GM10248 (cell line): ENCODE data around the gene NDE1.
"Not testable (repeated sequence)": the region's sequence is repeated elsewhere in the genome, so short reads cannot be mapped to it uniquely, and the experiment has no call there.

ENCODE experiments used
- CTCF ChIA-PET: fragments of 300-600 bp; sonication (Branson Sonifier 250); formaldehyde crosslinking; extraction: SDS; loops from one replicate; lab custom pipeline; 2021; ENCODE audit warnings: antibody characterized with exemption; lab: Yijun Ruan, JAX
- POLR2A ChIA-PET: fragments of 350-650 bp; sonication (Branson Sonifier 250); formaldehyde crosslinking; extraction: SDS; loops from one replicate; lab custom pipeline; 2020; ENCODE audit warnings: antibody characterized with exemption; lab: Yijun Ruan, JAX
- DNase-seq: peaks from one replicate; pipeline ENCODE4 v3.0.0; 2012; ENCODE audit errors: extremely low spot score
- TF ChIP-seq, protein P1 (sequence below): IDR thresholded peaks from 2 replicates; pipeline ENCODE4 v1.5.1; 2012; ENCODE audit warnings: mild to moderate bottlenecking, low read depth; ENCODE audit errors: extremely low read depth, missing control alignments, control extremely low read depth

NDE1 gene

DNA sequence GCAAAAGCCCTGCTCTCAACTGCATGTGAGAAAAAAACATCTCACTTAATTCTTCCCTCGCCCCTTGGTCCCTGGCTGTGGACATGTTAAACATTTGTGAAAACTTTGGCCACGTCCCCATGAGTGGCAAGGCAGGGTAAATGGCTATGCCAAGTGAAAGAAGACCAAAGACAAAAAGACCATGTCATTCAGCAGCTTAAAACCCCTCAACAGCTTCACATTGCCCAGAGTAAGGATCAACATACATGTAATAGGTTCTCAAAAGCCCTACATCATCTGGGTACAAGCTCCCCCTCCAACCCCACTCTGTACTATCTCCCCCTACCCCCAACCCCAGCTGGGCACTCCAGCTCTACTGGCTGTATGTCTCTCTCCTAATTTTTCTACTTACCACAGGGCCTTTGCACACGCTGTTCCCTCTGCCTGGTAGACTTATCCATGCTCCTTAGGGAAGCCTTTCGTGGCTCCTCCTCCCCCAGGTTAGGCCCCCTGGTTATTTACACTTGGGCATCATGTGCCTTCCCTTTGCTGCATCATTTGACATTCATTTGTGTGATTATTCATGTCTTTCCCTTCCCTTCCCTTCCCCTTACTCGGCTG, 75.7 kb downstream of the NDE1 start:
- ChIA-PET POLR2A (no interaction called here), CTCF (no interaction called here)
- TF ChIP-seq, protein P1, sequence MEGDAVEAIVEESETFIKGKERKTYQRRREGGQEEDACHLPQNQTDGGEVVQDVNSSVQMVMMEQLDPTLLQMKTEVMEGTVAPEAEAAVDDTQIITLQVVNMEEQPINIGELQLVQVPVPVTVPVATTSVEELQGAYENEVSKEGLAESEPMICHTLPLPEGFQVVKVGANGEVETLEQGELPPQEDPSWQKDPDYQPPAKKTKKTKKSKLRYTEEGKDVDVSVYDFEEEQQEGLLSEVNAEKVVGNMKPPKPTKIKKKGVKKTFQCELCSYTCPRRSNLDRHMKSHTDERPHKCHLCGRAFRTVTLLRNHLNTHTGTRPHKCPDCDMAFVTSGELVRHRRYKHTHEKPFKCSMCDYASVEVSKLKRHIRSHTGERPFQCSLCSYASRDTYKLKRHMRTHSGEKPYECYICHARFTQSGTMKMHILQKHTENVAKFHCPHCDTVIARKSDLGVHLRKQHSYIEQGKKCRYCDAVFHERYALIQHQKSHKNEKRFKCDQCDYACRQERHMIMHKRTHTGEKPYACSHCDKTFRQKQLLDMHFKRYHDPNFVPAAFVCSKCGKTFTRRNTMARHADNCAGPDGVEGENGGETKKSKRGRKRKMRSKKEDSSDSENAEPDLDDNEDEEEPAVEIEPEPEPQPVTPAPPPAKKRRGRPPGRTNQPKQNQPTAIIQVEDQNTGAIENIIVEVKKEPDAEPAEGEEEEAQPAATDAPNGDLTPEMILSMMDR, result no peak
- DNase-seq, result no peak

DNA sequence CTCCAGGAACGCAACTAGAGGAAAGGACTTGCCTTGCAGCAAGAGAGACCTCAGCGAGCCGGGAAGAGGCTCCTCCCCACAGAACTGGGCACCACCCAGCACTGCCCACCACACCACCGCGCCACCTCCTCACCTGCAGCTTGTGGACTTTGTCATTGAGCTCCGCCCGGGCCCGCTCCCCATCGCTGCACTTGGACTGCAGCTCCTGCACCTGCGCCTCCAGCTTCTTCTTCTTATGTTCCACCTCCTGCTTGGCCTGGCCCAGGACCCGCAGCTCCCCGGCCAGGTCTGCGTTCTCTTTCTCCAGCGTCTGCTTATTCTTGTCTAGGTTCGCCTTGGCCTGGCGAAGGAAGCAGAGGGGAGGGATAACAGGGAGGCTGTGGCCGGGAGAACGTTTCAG, 76.7 kb downstream of the NDE1 start:
- ChIA-PET POLR2A (no interaction called here), CTCF (interaction anchor here (2.0 kb wide), 1 partner anchor 12 kb away, joined by 4 read pairs; no protein-coding TSS in a partner anchor)
- TF ChIP-seq, protein P1, result no peak
- DNase-seq, result no peak

DNA sequence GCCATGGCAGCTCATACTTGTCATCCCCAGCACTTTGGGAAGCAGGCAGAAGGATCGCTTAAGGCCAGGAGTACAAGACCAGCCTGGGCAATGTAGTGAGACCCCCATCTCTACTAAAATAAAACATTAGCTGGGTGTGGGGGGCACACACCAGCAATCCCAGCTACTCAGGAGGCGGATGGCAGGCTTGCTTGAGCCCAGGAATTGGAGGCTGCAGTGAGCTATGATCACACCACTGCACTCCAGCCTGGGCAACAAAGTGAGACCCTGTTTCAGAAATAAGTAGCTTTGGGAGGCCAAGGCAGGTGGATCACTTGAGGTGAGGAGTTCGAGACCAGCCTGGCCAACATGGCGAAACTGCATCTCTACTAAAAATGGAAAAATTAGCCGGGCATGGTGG, 77.7 kb downstream of the NDE1 start:
- CTCF ChIA-PET, result interaction anchor here (2.0 kb wide), 1 partner anchor 11 kb away, joined by 4 read pairs; no protein-coding TSS in a partner anchor
- DNase-seq, POLR2A ChIA-PET: not testable (repeated sequence)

DNA sequence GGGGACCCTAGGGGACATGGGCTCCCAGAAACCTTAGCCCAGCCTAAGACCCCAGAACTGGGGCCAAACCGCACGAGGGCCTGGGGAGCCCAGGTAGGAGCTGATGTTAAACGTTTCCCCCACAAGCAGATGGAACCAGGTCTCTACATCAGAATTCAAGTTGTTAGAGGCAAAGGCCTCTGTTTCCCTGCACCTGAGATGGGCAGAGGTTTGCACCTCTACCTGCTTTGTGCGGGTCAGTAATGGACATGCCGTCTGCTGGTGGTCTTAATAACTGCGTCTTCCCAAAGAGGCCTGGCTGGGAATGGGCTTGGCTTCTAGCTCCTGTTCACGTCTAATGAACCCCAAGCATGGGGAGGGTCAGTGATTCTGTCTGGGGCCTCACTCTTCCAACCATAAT, 79.1 kb downstream of the NDE1 start:
- CTCF ChIA-PET, result interaction anchor here (2.1 kb wide), 1 partner anchor 34 kb away, joined by 6 read pairs; no protein-coding TSS in a partner anchor
- POLR2A ChIA-PET, result no interaction called here
- TF ChIP-seq, protein P1, result no peak
- DNase-seq, result no peak

DNA sequence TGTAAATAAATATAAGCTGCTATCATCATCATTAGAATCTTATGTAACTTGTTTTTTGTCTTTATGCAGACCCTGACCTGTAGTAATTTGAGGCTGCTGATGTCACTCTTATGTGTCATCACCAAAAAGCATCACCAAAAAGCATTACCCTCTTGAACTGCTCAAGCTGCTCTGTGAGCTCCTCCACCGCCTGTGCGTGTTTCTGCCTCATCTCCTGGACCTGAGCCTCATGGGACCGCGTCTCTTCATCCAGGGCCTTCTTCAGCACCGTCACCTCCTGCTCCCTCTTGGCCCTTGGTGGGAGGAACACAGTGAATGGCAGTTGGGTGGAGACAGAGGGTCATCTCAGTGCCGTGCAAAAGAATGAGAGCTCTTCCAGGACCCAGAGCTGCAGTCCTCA, 82.4 kb downstream of the NDE1 start:
- POLR2A ChIA-PET, result no interaction called here
- TF ChIP-seq, protein P1, result no peak
- DNase-seq, result no peak
- CTCF ChIA-PET, result interaction anchor here (1.6 kb wide), 1 partner anchor 23 kb away, joined by 4 read pairs; no protein-coding TSS in a partner anchor

DNA sequence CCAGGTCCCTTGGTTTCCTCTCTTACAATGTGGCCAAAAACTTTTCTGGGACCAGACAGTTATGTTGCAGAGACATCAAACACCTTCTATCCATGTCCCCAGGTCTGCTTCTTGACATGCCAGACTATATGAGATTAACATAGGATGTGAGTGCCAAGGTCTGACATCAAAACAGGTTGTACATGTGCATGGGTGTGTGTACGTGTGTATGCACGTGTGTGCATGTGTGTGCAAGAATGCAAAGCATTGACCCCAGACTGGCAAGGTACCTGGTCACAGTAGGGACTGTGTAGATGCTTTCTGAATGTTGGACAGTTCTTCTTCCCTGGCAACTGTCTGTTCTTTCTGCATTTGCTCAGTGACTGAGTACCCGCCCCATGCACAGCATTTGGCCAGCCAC, 85.6 kb downstream of the NDE1 start:
- ChIA-PET POLR2A (no interaction called here), CTCF (interaction anchor here (1.5 kb wide), 1 partner anchor 20 kb away, joined by 5 read pairs; no protein-coding TSS in a partner anchor)
- DNase-seq, result no peak
- TF ChIP-seq, protein P1, result no peak

DNA sequence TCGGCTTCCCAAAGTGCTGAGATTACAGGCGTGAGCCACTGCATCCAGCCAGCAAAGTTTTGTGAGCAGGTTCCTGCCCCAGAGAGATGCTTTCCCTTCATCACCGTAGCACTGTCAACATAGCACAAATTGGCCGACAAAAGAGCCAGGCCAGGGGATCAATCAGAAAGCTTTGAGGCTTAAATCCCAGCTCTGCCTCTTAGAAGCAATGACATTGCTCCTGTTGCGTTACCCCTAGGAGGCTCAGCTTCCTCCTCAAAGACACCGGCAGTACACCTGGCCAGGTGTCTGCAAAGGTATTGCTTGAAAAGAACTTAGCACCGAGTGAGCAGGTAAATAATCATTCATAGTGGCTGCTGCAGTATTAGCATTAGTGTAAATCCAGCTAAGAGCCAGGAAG, 86.5 kb downstream of the NDE1 start:
- DNase-seq, result no peak
- CTCF ChIA-PET, result no interaction called here
- TF ChIP-seq, protein P1, result no peak
- POLR2A ChIA-PET, result no interaction called here
